Measurements from ENCODE around the gene NPFFR1.

NPFFR1 gene

GRCh38 chr10:70299876-70300275 lies 16.1 kb upstream of the NPFFR1 start:
- no peak overlapping the region for H3K4me3 ChIP-seq (replicated peaks; ENCODE audit: low read depth, low read length)
- no peak for DNase-seq (ENCODE audit: low read depth)
- no peak for TF ChIP-seq CTCF (IDR thresholded peaks at IDR 0.05; ENCODE audit: low read length, missing control alignments)

GRCh38 chr10:70298393-70298792 lies 14.6 kb upstream of the NPFFR1 start:
- no peak for DNase-seq (ENCODE audit: low read depth)
- no peak for TF ChIP-seq CTCF (IDR thresholded peaks at IDR 0.05; ENCODE audit: low read length, missing control alignments)
- H3K4me3 ChIP-seq (replicated peaks; ENCODE audit: low read depth, low read length) = no peak overlapping the region

GRCh38 chr10:70297224-70297623 lies 13.4 kb upstream of the NPFFR1 start:
- H3K4me3 ChIP-seq (replicated peaks; ENCODE audit: low read depth, low read length) = no peak overlapping the region
- TF ChIP-seq CTCF (IDR thresholded peaks at IDR 0.05; ENCODE audit: low read length, missing control alignments) = no peak
- no peak for DNase-seq (ENCODE audit: low read depth)

- peak; percentile 88 for DNase-seq (ENCODE audit: low read depth)
- no peak overlapping the region for H3K4me3 ChIP-seq (replicated peaks; ENCODE audit: low read depth, low read length)
- TF ChIP-seq CTCF (IDR thresholded peaks at IDR 0.05; ENCODE audit: low read length, missing control alignments) = no peak
Observed at GRCh38 chr10:70296406-70296899, 12.6 kb upstream of the NPFFR1 start.

GRCh38 chr10:70295926-70296325 lies 12.1 kb upstream of the NPFFR1 start:
- DNase-seq (ENCODE audit: low read depth) = no peak
- TF ChIP-seq CTCF (IDR thresholded peaks at IDR 0.05; ENCODE audit: low read length, missing control alignments) = no peak

GRCh38 chr10:70295321-70295720 lies 11.5 kb upstream of the NPFFR1 start:
- no peak overlapping the region for H3K4me3 ChIP-seq (replicated peaks; ENCODE audit: low read depth, low read length)
- no peak for TF ChIP-seq CTCF (IDR thresholded peaks at IDR 0.05; ENCODE audit: low read length, missing control alignments)
- no peak for DNase-seq (ENCODE audit: low read depth)

More at GRCh38 chr10:70295926-70296325, 12.1 kb upstream of the NPFFR1 start:
- H3K4me3 ChIP-seq (replicated peaks; ENCODE audit: low read depth, low read length) = no peak overlapping the region

- H3K4me3 ChIP-seq (replicated peaks; ENCODE audit: low read depth, low read length) = no peak overlapping the region
- no peak for TF ChIP-seq CTCF (IDR thresholded peaks at IDR 0.05; ENCODE audit: low read length, missing control alignments)
- DNase-seq (ENCODE audit: low read depth) = no peak
Observed at GRCh38 chr10:70293169-70293843, 9.5 kb upstream of the NPFFR1 start.

Measured in fibroblast of pulmonary artery (primary cell).